B cell (primary cell): Measurements from ENCODE around the gene SHANK1. TPM values are rescaled to one million over a fixed set of nuclear protein-coding genes. Genes with fewer than 3 reads are reported as not detected.

Source experiments
- ATAC-seq: fragments of 200-7000 bp; cut with Tn5 transposase; one replicate; pipeline ENCODE4 v1.10.0; 2021; ENCODE audit warnings: low read depth, mild to moderate bottlenecking, moderate number of reproducible peaks, moderate library complexity
- CTCF ChIA-PET: fragments of 350-600 bp; sonication (Branson Sonifier 250); formaldehyde crosslinking; loops from one replicate; lab custom pipeline; 2021; ENCODE audit warnings: antibody characterized with exemption, inconsistent platforms; lab: Charles Lee
- POLR2A ChIA-PET: fragments of 350-600 bp; sonication (Branson Sonifier 250); formaldehyde crosslinking; loops from one replicate; lab custom pipeline; 2021; ENCODE audit warnings: antibody characterized with exemption; lab: Charles Lee
- DNase-seq: peaks from one replicate; pipeline ENCODE4 v3.0.0; 2013
- H2AFZ ChIP-seq: 2 replicates; pipeline ENCODE4 v1.6.1; 2012; ENCODE audit warnings: mild to moderate bottlenecking, low read depth, low read length; ENCODE audit not compliant: insufficient read depth, poor library complexity, severe bottlenecking
- H3K27ac ChIP-seq, 2 donors: 1 replicate in 1 of 2; 2 replicates in 1 of 2; pipeline ENCODE4 v1.5.1; 2012 to 2013; ENCODE audit warnings: low read length in 2 of 2, mild to moderate bottlenecking in 2 of 2, moderate library complexity in 1 of 2
- H3K27me3 ChIP-seq, 4 experiments: fragments of 200-600 bp in 1 of 4; sonication (generic) in 1 of 4; replicated peaks in 1 of 4; 1 replicate in 2 of 4; 2 replicates in 2 of 4; pipeline versions ENCODE4 v1.6.1 to v1.7.0; 2013 to 2016; ENCODE audit warnings: low read length in 3 of 4, mild to moderate bottlenecking in 2 of 4, mixed read lengths in 1 of 4, moderate library complexity in 1 of 4; ENCODE audit not compliant: insufficient read depth in 4 of 4, control insufficient read depth in 3 of 4; ENCODE audit errors: control extremely low read depth in 1 of 4
- H3K36me3 ChIP-seq, 2 experiments: replicated peaks in 1 of 2; 1 replicate in 1 of 2; 2 replicates in 1 of 2; pipeline versions ENCODE4 v1.6.1 to v1.7.1; 2013; ENCODE audit warnings: low read length in 1 of 2; ENCODE audit not compliant: insufficient read depth in 2 of 2, control insufficient read depth in 1 of 2; ENCODE audit errors: control extremely low read depth in 1 of 2, extremely low read depth in 1 of 2
- H3K4me1 ChIP-seq, 2 donors: fragments of 200-600 bp in 1 of 2; sonication (generic) in 1 of 2; 1 replicate in 1 of 2; 2 replicates in 1 of 2; pipeline versions ENCODE4 v1.5.1 to v1.6.1; 2013 to 2017; ENCODE audit warnings: low read length in 2 of 2; ENCODE audit not compliant: control insufficient read depth in 2 of 2, insufficient read depth in 2 of 2
- H3K4me2 ChIP-seq: replicated peaks from 2 replicates; pipeline ENCODE3; 2012; ENCODE audit warnings: mild to moderate bottlenecking, low read depth, low read length; ENCODE audit not compliant: poor library complexity, severe bottlenecking
- H3K4me3 ChIP-seq, 5 experiments: fragments of 200-600 bp in 1 of 5; sonication (generic) in 1 of 5; 1 replicate in 3 of 5; 2 replicates in 2 of 5; pipeline versions ENCODE4 v1.5.1 to v1.7.0; 2011 to 2016; ENCODE audit warnings: low read length in 4 of 5, mild to moderate bottlenecking in 4 of 5, low read depth in 2 of 5, control low read depth in 1 of 5, moderate library complexity in 1 of 5; ENCODE audit not compliant: insufficient read depth in 1 of 5; ENCODE audit errors: control extremely low read depth in 1 of 5, extremely low read depth in 1 of 5
- H3K79me2 ChIP-seq: fragments of 200-600 bp; sonication (generic); one replicate; pipeline ENCODE4 v1.6.0; 2016; ENCODE audit warnings: low read length; ENCODE audit not compliant: control insufficient read depth, insufficient read depth
- H3K9ac ChIP-seq: fragments of 200-600 bp; sonication (generic); 2 replicates; pipeline ENCODE4 v1.6.1; 2017; ENCODE audit warnings: mild to moderate bottlenecking, low read length, moderate library complexity
- H3K9me3 ChIP-seq, 3 donors: one replicate each; pipeline versions ENCODE4 v1.6.1 to v1.7.1; 2013; ENCODE audit warnings: low read length in 2 of 3; ENCODE audit not compliant: control insufficient read depth in 2 of 3, insufficient read depth in 1 of 3; ENCODE audit errors: control extremely low read depth in 1 of 3
- H4K20me1 ChIP-seq: 2 replicates; pipeline ENCODE4 v1.6.0; 2012; ENCODE audit warnings: mild to moderate bottlenecking, low read length; ENCODE audit not compliant: insufficient read depth, control insufficient read depth, poor library complexity, severe bottlenecking
- H3K27ac Mint-ChIP-seq: one replicate; pipeline ENCODE4 v1.8.0; 2021; ENCODE audit warnings: mixed read lengths
- H3K27me3 Mint-ChIP-seq: one replicate; pipeline ENCODE4 v1.8.0; 2021; ENCODE audit warnings: mixed read lengths
- H3K4me1 Mint-ChIP-seq: one replicate; pipeline ENCODE4 v1.8.0; 2021; ENCODE audit warnings: mixed read lengths
- H3K4me3 Mint-ChIP-seq: one replicate; pipeline ENCODE4 v1.8.0; 2021; ENCODE audit warnings: mixed read lengths
- H3K9me3 Mint-ChIP-seq: one replicate; pipeline ENCODE4 v1.8.0; 2022; ENCODE audit warnings: mixed read lengths; ENCODE audit not compliant: insufficient read depth
- EZH2 ChIP-seq: IDR thresholded peaks from 2 replicates; pipeline ENCODE4 v1.6.1; 2012; ENCODE audit warnings: borderline replicate concordance, low read depth, mild to moderate bottlenecking, moderate library complexity, low read length; ENCODE audit not compliant: insufficient read depth, poor library complexity, severe bottlenecking
- WGBS: methylation state at CpG from one replicate; pipeline ENCODE4 v1.1.5; 2013; ENCODE audit warnings: missing lambda C conversion rate; ENCODE audit not compliant: insufficient coverage; 5-methylcytosine and 5-hydroxymethylcytosine counted together
- intact Hi-C: fragments of 100-400 bp; cut with micrococcal nuclease; formaldehyde crosslinking; loops from one replicate; pipeline ENCODE4 v1.10.0; 2022
- polyA plus RNA-seq: library from polyadenylated mRNA; depleted of rRNA; stranded (reverse); fragments of >200 nt; gene quantifications from 2 replicates; pipeline ENCODE4 v1.2.3, GENCODE V29; 2012
- total RNA-seq, 2 donors: library from RNA; stranded (reverse); fragments of 120-200 nt in 1 of 2; gene quantifications; 1 replicate in 1 of 2; 2 replicates in 1 of 2; pipeline versions ENCODE4 v1.2.3 to v1.2.4, GENCODE V29; 2013 to 2022
- TF ChIP-seq, protein P1 (sequence below): fragments of 200-600 bp; IDR thresholded peaks from one replicate; pipeline ENCODE4 v1.8.0; 2022; ENCODE audit warnings: antibody characterized with exemption, mild to moderate bottlenecking

The SHANK1 gene
- total and polyA plus RNA-seq, 2 donors (not counting 1 experiment from before 2014, with no cell fraction given) = not detected

DNA sequence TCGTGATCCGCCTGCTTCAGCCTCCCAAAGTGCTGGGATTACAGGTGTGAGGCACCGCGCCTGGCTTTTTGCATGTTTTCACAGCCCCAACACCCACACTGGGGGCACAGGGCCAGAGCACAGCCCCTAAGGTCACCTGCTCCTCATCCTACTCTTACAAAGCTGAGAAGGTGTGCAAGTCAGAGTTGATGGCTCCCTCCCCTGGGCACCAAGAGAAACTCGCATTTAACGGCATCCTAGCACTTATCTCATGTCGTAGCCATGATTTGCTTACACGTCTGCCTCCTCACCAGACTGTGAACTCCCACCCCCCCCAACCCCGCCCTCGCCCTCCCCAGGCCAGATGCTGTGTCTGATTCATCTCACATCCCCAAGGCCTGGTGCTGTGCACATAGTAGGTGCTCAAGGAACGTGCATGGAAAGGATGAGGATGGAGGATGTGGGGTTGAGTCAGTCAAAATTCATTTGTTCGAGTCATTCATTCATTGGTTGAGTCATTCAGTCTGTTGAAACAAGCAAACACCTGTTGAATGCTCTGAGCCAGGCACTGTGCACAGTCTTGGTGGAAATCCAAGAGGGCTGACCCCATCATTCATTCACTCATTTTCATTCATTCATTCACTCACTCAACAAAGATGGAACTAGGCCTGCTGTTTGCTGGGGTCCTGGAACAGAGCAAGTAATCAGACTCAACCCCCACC lies 11.3 kb downstream of the SHANK1 start:
- no peaks in the 10 kb centered on the region for H3K79me2 ChIP-seq
- CTCF ChIA-PET = no interaction called here
- no peaks in the 10 kb centered on the region for H3K4me1 ChIP-seq
- H2AFZ ChIP-seq = no peak overlapping the region
- Mint-ChIP-seq H3K27me3 (peaks cover 51% of the 10 kb centered on the region), H3K4me3 (no peak overlapping the region), H3K4me1 (no peaks in the 10 kb centered on the region), H3K9me3 (no peaks in the 10 kb centered on the region), H3K27ac (no peak overlapping the region)
- H3K4me2 ChIP-seq = no peak overlapping the region
- DNase-seq (no peak), ATAC-seq (no peak)
- 73% methylated on average over 7 of the region's 12 CpGs for WGBS
- peaks cover 0 to 29% (median 3%) of the 10 kb centered on the region in 4 experiments for H3K27me3 ChIP-seq
- intact Hi-C loops = no loop called here
- no peaks in the 10 kb centered on the region for H4K20me1 ChIP-seq
- no peak overlapping the region for H3K27ac ChIP-seq
- H3K4me3 ChIP-seq = no peak overlapping the region
- no peaks in the 10 kb centered on the region for H3K36me3 ChIP-seq
- TF ChIP-seq EZH2 = no peak
- TF ChIP-seq, protein P1, sequence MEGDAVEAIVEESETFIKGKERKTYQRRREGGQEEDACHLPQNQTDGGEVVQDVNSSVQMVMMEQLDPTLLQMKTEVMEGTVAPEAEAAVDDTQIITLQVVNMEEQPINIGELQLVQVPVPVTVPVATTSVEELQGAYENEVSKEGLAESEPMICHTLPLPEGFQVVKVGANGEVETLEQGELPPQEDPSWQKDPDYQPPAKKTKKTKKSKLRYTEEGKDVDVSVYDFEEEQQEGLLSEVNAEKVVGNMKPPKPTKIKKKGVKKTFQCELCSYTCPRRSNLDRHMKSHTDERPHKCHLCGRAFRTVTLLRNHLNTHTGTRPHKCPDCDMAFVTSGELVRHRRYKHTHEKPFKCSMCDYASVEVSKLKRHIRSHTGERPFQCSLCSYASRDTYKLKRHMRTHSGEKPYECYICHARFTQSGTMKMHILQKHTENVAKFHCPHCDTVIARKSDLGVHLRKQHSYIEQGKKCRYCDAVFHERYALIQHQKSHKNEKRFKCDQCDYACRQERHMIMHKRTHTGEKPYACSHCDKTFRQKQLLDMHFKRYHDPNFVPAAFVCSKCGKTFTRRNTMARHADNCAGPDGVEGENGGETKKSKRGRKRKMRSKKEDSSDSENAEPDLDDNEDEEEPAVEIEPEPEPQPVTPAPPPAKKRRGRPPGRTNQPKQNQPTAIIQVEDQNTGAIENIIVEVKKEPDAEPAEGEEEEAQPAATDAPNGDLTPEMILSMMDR = no peak
- POLR2A ChIA-PET = no interaction called here
- H3K9me3 ChIP-seq = peaks cover 0 to 10% (median 0%) of the 10 kb centered on the region in 3 donors
- no peak overlapping the region for H3K9ac ChIP-seq

DNA sequence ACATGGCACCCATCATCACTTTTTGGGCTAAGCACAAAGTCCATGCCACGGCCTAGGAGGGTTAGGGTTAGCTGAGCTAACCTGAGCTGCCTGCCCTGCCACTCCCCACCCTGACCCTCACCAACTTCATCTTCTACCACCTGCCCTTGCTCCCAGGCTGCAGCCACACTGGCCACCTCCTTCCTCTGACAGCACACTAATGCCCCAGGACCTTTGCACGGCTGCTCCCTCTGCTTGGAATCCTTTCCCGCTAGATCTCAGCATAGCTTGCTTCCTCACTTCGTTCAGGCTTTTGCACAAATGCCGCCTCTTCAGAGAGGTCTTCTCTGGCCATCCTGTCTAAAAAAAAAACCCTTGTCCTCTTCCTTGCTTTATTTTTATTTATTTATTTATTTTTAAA lies 13.2 kb downstream of the SHANK1 start:
- no peak for ATAC-seq
- no peaks in the 10 kb centered on the region for H3K9me3 Mint-ChIP-seq
- Histone ChIP-seq H3K27me3 (peaks cover 0 to 41% (median 7%) of the 10 kb centered on the region in 4 experiments), H3K27ac (no peak overlapping the region), H3K9me3 (peaks cover 0 to 10% (median 0%) of the 10 kb centered on the region in 3 donors), H2AFZ (no peak overlapping the region), H3K9ac (no peak overlapping the region), H3K79me2 (no peaks in the 10 kb centered on the region), H3K4me2 (no peak overlapping the region), H3K4me3 (no peak overlapping the region), H4K20me1 (no peaks in the 10 kb centered on the region), H3K36me3 (no peaks in the 10 kb centered on the region), H3K4me1 (no peaks in the 10 kb centered on the region)
- intact Hi-C loops = no loop called here
- ChIA-PET POLR2A (no interaction called here), CTCF (no interaction called here)
- no peak overlapping the region for H3K4me3 Mint-ChIP-seq
- H3K27ac Mint-ChIP-seq = no peak overlapping the region
- H3K4me1 Mint-ChIP-seq = no peaks in the 10 kb centered on the region
- peaks cover 43% of the 10 kb centered on the region for H3K27me3 Mint-ChIP-seq
- WGBS = 95% methylated on average over 3 of the region's 5 CpGs
- TF ChIP-seq, protein P1 = no peak
- TF ChIP-seq EZH2 = no peak
- no peak for DNase-seq
